GM18909 (cell line): ENCODE measurements around the gene ERICH4.
"Not testable (repeated sequence)": the region's sequence is repeated elsewhere in the genome, so short reads cannot be mapped to it uniquely, and the experiment has no call there.

Source experiments
- ATAC-seq: cut with Tn5 transposase; IDR thresholded peaks from one replicate; pipeline ENCODE4 v1.9.1; 2021; ENCODE audit warnings: mild to moderate bottlenecking; ENCODE audit not compliant: unreplicated experiment, poor library complexity

Gene ERICH4

DNA sequence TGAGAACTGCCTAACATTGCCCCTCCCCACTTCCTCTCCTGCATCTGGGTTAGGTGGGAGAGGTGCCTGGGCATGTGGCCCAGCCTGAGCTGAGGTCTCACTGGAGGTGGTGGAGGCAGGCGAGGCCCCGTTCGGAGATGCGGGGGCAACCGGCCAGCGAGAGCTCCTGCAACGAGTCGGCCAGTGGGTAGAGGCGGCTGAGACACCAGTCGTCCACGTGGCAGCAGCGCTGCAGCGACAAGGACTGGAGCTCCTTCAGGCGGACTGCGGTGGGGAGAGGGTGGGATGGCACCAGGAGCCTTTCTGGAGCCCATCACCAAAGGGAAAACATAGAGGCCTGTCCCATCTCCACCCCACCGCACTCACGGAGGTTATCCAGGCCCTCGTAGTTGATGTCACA is 9.8 kb upstream of the ERICH4 start:
- no peak for ATAC-seq

DNA sequence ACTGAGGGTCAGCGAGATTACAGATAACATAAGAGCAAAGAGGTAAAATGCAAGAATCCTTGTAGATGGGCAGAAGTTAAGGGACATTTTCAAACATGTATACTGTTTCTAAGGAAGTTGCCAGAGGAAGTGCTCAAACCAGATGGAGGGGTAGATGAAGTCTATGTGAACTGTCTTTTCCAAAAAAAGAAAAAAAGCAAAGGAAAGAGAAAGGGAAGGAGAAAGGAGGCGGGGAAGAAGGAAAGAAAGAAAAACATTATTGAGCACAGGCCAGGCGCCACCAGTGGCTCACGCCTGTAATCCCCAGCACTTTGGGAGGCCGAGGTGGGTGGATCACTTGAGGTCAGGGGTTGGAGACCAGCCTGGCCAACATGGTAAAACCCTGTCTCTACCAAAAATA is 8.5 kb upstream of the ERICH4 start:
- no peak for ATAC-seq

DNA sequence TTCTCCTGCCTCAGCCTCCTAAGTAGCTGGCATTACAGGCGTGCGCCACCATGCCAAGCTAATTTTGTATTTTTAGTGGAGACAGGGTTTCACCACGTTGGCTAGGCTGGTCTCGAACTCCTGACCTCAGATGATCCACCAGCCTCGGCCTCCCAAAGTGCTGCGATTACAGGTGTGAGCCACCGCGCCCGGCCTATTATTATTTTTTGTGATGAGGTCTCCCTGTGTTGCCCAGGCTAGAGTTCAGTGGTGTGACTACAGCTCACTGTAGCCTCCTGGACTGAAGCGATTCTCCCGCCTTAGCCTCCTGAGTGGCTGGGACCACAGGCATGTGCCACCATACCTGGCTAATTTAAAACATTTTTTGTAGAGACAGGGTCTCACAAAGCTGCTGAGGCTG is 7.6 kb upstream of the ERICH4 start:
- ATAC-seq, result not testable (repeated sequence)

DNA sequence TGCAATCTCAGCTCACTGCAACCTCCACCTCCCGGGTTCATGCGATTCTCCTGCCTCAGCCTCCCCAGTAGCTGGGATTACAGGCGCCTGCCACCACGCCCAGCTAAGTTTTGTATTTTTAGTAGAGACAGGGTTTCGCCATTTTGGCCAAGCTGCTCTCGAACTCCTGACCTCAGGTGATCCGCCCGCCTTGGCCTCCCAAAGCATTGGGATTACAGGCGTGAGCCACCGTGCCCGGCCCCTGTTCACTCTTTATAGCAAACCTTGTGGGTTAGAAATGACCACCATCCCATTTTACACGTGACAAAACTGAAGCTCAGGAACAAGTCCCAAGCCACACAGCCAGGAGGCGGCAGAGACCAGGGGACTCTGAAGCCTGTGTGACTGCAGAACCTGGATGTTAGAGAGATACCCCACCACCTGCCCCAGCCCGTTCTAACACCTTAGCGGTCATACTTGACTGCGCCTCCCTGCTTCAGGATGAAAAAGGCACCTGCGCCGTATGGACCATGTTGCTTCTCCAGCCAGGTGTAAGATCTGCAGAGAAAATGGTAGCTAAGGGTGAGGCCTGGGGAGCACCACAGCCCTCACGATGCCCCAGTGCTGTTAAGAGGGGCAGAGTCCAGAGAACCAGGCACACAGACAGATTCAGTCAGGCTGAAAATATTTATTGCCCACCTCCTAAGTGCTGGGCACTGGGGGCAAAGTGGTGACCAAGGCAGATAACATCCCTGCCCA is 6.9 kb upstream of the ERICH4 start:
- ATAC-seq, result no peak

DNA sequence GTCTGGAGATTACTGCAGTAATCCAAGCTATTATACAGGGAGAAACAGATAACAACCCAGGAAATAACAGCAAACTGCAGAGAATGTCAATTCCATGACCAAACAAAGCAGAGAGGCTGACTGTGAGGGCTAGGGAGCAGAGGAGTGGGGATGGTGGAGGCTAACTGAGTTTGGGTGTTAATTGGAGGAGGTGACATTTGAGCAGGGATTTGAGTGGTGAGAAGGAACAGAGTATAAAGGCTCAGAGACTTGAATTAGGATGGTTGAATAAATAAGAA is 6.3 kb upstream of the ERICH4 start:
- no peak for ATAC-seq

DNA sequence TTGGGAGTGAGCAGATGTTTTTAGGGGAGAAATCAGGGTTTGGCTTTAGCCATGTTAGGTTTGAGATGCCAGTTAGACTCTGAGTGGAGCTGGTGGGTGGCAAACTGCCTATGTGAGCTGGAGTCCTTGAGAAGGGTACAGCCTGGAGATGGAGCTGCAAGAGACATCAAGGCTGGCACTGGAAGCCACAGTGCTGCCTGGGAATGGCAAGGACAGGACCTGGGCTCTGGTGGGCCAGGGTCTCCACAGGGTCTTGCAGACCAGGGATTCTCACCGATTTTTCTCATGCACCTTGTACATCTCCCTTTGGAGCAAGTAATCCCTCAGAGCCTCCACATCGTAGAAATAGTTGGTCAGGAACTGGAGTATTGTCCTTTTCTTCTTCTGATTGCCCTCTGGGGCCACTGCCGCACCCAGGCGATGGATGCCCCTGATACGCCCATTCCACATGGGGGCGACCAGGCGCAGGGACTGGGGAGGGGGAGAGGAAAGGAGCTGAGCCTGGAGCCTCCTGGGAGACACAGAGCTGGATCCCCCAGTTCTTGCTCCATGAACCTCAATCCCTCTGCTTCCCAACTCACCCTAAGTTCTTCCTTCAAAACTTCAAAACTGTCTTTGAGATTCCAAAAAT is 4.9 kb upstream of the ERICH4 start:
- ATAC-seq, result no peak

DNA sequence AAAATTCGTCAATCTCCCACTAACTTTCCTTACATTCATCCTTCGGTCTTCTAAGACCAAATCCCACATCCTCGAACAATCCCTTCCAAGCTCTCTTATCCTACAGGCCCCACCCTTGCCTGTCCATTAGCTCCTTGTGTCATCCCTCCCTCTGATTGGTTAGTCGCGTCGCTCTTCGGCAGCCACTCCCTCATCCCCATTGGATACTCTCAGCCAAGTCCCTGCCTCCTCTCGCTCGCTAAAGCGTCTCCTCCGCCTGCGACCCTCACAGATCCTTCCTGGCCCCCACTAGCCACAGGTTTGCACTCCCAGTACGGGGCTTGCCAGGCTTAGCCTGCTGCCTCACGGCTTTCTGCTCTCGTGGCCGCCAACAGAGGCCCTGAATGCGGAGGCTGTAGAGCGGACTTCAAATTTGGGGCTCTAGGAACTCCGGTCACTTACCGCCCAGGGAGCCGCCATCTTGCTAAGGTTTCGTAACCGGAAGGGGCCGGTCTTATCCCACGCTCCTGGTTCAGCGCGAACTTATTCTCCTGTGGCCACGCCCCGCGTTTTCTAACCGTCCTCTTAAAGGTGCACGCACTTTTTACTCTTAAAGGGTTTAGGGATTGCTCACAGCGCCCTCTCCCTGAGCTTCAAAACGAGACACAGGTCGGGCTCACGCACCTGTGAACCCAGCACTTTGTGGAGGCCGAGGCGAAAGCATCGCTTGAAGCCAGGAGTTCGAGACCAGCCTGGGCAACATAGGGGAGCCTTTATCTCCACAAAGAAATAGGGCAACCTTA is 3.3 kb upstream of the ERICH4 start, which contains the start of gene DMAC2:
Gene DMAC2 (minus strand): TSS at position 472 of the 782 bp plus-strand sequence. CDS start 13 bp downstream, at position 459.
- peak; percentile 92 for ATAC-seq

DNA sequence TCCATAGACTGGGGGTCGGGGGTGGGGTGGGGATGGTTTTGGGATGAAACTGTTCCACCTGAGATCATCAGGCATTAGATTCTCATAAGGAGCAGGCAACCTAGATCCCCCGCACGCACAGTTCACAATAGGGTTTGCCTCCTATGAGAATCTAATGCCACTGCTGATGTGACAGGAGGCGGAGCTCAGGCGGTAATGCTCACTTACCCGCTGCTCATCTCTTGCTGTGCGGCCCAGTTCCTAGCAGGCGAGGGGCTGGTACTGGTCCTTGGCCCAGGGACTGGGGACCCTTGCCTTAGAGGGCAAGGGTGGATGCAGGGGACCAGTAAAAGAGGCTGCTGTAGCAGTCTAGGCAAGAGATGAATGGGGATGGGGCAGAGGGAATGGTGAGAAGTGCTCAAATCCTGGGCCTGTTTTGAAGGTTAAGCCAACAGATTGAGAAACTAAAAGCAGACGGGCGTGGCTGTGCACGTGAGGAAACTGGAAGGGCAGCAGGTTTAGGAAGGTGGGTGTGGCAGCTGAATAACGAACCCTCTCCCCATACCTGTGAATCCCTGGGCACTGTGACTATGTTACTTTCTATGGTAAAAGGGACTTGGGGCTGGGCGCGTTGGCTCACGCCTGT is 1.5 kb upstream of the ERICH4 start:
- no peak for ATAC-seq

DNA sequence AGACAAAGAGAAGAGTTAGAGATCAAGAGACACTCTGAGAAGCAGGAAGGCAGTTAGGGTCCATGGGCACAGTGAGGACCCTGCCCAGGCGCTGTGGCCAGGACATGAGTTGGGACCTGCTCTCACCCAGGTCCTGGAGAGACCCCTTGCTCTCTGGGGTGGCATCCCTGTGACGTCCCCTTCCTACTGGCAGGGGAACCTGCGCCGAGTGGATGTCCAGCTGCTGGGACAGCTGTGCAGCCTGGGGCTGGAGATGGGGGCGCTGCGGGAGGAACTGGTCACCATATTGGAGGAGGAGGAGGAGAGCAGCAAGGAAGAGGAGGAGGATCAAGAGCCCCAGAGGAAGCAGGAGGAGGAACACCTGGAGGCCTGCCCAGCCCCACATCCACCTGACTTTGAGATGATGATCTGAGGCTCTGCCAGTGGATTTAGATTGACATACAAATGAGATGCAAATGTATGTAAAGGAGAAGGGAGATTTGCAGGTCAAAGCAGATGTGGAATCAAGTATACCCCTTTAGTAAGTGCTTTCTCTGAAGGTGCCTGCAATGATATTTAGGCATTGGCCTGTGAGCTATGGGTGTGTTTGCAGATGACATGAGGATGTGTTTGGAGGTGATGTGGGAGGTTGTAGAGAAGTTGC is 978 bp downstream of the ERICH4 start:
- ATAC-seq, result no peak

DNA sequence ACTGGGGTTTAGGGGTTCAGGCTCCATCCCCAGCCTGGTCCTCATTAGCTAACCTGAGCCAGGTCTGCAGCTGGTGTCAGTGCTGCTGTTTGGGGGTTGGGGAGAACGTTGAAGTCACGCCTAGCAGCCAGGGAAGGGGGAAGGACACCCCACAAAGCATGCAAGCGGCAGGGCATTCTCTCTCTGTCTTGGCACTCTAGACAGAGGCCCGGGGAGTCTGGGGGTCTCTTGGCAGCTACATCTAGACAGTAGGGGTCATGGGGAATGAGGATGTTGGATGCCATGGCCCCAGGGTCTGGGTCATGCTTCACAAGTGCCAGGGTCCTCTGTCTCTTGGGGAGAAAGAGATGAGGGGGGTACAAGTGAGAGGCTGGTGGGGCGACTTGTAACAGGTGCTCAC is 2.6 kb downstream of the ERICH4 start:
- ATAC-seq, result no peak

DNA sequence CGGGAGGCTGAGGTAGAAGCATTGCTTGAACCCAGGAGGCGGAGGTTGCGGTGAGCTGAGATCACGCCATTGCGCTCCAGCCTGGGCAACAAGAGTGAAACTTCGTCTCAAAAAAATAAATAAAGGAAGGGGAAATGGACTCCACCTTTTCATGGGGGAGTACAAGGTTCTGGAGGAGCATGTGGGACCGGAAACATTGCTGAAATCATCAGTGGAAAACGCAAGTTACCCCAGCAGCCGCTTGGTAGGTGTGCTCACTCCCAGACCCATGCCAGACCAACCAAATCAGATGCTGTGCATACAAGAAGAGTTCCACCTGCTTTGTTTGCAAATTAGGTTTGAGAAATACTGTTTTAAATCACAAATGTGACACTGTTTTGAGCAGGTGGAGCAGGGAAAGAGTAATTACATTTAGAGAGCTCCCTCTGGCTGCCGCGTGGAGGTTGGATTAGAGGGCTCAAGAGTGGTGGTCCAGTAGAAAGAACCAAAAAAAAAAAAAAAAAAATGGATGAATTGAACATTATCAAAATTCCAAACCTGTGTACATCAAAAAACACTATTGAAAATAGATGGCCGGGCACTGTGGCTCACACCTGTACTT is 4.9 kb downstream of the ERICH4 start:
- ATAC-seq, result no peak

DNA sequence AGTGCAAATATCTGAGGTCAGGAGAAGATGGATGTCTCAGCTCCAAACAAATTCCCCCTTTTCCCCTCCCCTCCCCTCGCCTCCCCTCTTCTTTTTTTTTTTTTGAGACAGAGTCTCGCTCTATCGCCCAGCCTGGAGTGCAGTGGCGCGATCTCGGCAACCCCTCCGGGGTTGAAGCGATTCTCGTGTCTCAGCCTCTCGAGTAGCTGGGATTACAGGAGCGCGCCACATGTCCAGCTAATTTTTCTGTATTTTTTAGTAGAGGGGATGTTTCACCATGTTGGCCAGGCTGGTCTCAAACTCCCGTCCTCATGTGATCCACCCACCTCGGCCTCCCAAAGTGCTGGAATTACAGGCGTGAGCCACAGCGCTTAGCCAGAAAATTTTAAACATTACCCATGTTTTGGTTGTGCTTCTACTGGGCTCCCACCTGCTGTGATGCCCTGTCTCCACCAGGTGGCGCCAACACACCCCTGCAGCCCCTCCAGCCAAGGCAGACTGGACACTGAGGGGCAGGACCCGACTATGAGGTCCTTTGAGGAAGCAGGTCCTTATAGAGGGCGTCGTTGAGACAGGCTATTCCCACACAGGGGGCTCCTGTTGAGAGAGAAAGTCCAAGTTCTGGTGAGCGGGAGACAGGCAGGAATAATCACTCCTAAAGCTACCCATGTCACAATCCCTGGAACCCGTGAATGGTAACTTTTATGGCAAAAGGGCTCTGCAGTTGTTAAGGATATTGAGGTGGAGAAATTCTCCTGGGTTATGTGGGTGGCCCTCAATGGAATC is 6.3 kb downstream of the ERICH4 start:
- peak; percentile 52 for ATAC-seq

DNA sequence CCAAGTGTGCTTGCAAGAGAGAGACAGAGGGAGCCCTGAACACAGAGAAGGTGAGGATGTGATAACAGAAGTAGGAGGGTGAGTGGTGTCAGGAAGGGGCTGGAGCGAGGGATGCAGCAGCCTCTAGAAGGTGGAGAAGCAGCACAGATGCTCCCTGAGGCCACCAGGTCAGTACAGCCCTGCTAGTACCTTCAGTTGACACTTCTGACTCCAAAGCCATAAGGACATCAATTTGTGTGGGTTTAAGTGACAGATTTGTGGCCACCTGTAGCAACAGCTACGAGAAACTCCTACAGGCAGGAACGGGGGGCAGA is 6.9 kb downstream of the ERICH4 start:
- no peak for ATAC-seq

DNA sequence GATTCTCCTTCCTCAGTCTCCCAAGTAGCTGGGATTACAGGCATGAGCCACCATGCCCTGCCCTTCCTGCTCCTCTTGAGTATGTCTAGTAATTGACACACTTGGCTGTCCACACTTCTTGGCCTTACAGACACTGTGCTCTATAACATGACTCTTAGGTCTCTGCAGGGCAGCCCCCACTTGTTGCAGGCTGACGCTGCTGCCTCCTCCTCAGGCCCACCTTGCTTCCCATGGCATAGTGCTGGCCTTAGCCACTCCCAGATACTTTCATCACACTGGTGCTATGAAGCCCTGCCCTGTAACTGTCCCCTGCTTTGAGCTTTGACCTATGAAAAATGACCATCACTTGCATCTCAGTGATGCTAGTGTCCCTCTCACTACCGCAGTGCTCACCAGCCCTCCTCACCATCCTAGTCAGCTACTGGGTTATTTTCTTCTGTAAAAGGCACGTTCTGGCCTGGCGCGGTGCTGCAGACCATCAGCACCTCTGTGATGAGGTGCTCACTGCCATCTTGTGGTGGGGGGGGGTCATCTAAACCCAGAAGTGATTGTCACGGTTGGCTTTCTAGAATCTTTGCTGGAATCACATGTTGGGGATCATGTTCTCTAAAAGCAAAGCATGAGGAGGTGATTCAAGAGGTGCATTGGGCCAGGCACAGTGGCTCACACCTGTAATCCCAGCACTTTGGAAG is 9.8 kb downstream of the ERICH4 start:
- ATAC-seq, result no peak

DNA sequence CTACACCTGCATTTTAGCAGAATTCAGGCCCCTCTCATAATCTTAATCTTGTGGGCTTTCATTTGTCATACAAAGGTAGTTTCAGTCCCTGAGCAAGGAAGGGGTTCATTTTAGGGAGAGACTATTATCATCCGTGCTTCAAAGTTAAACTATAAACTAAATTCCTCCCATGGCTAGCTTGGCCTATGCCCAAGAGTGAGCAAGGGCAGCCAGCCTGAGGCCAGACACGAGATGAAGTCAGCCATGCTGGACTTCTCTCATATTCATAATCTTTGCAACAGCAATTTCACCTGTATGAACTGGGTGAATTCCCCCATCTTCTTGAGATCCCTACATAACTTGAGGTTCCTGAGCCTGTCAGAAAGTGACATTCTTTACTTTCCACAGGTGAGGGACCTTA is 13.0 kb downstream of the ERICH4 start:
- ATAC-seq, result no peak

DNA sequence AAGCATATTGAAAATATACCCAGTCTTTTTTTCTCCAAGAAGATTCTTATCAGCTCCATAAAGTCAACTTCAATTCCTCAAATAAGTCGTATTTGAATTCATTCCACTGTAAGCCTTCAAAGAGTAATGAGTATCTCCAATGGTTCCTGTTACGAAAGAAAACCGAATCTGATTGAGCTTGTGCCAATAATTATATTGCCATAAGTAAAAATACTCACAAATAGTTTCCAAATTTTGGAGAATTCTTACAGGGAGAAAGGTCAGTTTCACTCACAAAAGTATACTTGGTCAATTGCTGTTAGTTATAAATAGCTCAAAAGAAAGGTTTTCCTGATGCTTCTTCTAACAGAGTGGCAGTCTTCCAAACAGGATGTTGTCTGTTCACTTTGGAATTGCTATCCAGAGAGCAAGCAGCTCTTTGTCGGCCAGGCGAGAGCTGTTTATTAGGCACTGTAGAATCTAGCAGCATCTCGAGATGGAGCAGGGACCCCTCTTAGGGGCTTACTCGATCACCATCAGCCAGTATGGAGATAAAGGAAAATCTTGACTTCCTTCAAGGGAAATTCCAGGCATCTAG is 13.5 kb downstream of the ERICH4 start:
- ATAC-seq, result no peak

DNA sequence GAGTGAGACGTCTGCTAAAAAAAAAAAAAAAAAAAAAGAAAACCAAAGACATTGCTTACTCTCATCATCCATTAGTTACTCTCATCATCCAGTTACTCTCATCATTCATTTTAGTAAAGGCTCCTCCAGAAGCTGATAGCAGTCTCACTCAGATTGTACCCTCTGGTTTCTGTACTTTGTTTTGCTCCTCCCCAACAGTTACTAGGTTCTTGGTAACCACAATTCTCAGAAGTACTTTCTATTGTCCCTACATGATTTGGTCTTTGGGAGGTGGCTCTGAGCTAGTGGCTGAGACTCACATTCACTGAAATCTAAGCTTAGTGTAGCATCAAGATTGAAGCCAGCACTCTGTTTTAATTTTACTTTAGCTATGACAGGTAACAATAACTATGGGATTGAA is 14.3 kb downstream of the ERICH4 start:
- no peak for ATAC-seq

DNA sequence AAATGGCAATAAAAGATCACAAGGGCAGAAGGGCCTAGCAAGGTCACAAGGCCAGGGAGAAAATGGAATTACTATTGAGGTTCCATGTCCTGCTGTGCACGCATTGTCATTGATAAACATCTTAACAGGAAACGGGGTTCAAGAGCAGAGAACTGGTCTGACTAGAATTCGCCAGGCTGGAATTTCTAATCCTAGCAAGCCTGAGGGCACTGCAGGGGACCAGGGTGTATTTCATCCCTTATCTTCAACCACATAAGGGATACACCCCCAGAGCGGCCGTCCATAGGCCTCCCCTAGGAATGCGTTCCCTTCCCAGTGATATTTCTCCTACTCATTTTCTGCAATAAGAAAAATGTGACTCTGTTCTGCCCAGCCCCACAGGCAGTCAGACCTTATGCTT is 19.5 kb downstream of the ERICH4 start:
- no peak for ATAC-seq
